Activated CD8-positive, alpha-beta T cell treated with anti-CD3 and anti-CD28 coated beads for 36 hours (primary cell): ENCODE measurements around the gene FBP2. TPM values are rescaled to one million over a fixed set of nuclear protein-coding genes. Genes with fewer than 3 reads are reported as not detected.
A peak's percentile ranks its signal among the peaks of the same experiment; 100 is the strongest.

Source experiments
- ATAC-seq: fragments of 200-7000 bp; cut with Tn5 transposase; one replicate; pipeline ENCODE4 v1.10.0; 2021; ENCODE audit warnings: mild to moderate bottlenecking, moderate library complexity
- CTCF ChIA-PET: fragments of 350-600 bp; sonication (Branson Sonifier 250); formaldehyde crosslinking; loops from one replicate; lab custom pipeline; 2021; ENCODE audit warnings: antibody characterized with exemption; lab: Charles Lee
- POLR2A ChIA-PET: fragments of 350-600 bp; sonication (Branson Sonifier 250); formaldehyde crosslinking; loops from one replicate; lab custom pipeline; 2021; ENCODE audit warnings: antibody characterized with exemption; lab: Charles Lee
- DNase-seq: peaks from one replicate; pipeline ENCODE4 v3.0.0-alpha.2; 2020
- H3K27ac Mint-ChIP-seq: one replicate; pipeline ENCODE4 v1.8.0; 2021; ENCODE audit warnings: mild to moderate bottlenecking, mixed read lengths
- H3K27me3 Mint-ChIP-seq: one replicate; pipeline ENCODE4 v1.8.0; 2021; ENCODE audit warnings: mixed read lengths
- H3K36me3 Mint-ChIP-seq: one replicate; pipeline ENCODE4 v1.8.0; 2021; ENCODE audit warnings: low read depth, mixed read lengths
- H3K4me1 Mint-ChIP-seq: one replicate; pipeline ENCODE4 v1.8.0; 2021; ENCODE audit warnings: low read depth, mixed read lengths
- H3K4me3 Mint-ChIP-seq: one replicate; pipeline ENCODE4 v1.8.0; 2021; ENCODE audit warnings: mild to moderate bottlenecking, moderate library complexity, mixed read lengths
- H3K9me3 Mint-ChIP-seq: one replicate; pipeline ENCODE4 v1.8.0; 2021; ENCODE audit warnings: mixed read lengths
- intact Hi-C: fragments of 100-400 bp; cut with micrococcal nuclease; formaldehyde crosslinking; loops from one replicate; pipeline ENCODE4 v1.10.0; 2022
- total RNA-seq, 2 experiments: library from RNA; stranded (reverse); gene quantifications; one replicate each; pipeline ENCODE4 v1.2.3, GENCODE V29; 2021
- TF ChIP-seq, protein P1 (sequence below): fragments of 200-600 bp; IDR thresholded peaks from one replicate; pipeline ENCODE4 v1.8.0; 2022; ENCODE audit warnings: antibody characterized with exemption, mild to moderate bottlenecking

The FBP2 gene
- total RNA-seq, 2 experiments from 2014 or later: not detected

GRCh38 chr9:94588681-94589080 is 4.9 kb downstream of the FBP2 start:
- TF ChIP-seq, protein P1, sequence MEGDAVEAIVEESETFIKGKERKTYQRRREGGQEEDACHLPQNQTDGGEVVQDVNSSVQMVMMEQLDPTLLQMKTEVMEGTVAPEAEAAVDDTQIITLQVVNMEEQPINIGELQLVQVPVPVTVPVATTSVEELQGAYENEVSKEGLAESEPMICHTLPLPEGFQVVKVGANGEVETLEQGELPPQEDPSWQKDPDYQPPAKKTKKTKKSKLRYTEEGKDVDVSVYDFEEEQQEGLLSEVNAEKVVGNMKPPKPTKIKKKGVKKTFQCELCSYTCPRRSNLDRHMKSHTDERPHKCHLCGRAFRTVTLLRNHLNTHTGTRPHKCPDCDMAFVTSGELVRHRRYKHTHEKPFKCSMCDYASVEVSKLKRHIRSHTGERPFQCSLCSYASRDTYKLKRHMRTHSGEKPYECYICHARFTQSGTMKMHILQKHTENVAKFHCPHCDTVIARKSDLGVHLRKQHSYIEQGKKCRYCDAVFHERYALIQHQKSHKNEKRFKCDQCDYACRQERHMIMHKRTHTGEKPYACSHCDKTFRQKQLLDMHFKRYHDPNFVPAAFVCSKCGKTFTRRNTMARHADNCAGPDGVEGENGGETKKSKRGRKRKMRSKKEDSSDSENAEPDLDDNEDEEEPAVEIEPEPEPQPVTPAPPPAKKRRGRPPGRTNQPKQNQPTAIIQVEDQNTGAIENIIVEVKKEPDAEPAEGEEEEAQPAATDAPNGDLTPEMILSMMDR: no peak
- CTCF ChIA-PET: no interaction called here
- Mint-ChIP-seq H3K36me3 (no peaks in the 10 kb centered on the region), H3K4me1 (peaks cover 22% of the 10 kb centered on the region), H3K9me3 (no peaks in the 10 kb centered on the region), H3K27ac (no peak overlapping the region), H3K27me3 (peaks cover 11% of the 10 kb centered on the region), H3K4me3 (no peak overlapping the region)
- POLR2A ChIA-PET: no interaction called here
- intact Hi-C loops: no loop called here
- DNase-seq (no peak), ATAC-seq (no peak)

DNA sequence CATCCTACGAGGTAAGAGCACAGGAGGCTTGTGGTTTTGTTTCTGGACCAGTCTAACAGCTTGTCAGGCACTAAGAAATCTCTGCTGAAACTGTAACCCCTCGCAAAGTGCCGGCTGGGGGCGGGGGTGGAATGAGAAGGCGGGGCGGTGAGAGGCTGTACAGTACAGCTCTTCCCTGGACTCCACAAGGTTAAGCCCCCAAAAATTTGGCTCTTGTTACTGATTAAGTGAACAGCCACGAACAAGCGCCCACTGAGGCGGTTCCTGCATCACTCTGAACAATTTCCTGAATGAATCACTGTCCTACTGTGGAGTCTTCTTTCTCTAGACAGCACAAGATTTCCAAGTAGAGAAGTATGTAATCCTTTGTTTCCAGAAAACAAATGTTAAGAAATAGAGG is 6.8 kb downstream of the FBP2 start:
- Mint-ChIP-seq H3K36me3 (no peaks in the 10 kb centered on the region), H3K4me3 (no peak overlapping the region), H3K27me3 (peaks cover 9% of the 10 kb centered on the region), H3K4me1 (peaks cover 22% of the 10 kb centered on the region), H3K27ac (no peak overlapping the region), H3K9me3 (no peaks in the 10 kb centered on the region)
- DNase-seq (peak; percentile 9), ATAC-seq (peak; percentile 12)
- intact Hi-C loops: no loop called here
- ChIA-PET POLR2A (interaction anchor here (0.8 to 0.9 kb wide), 2 partner anchors 23 to 58 kb away, joined by 3 read pairs; no protein-coding TSS in a partner anchor), CTCF (no interaction called here)
- TF ChIP-seq, protein P1: no peak

- no peaks in the 10 kb centered on the region for H3K36me3 Mint-ChIP-seq
- H3K9me3 Mint-ChIP-seq: no peaks in the 10 kb centered on the region
- POLR2A ChIA-PET: interaction anchor here (0.8 to 0.9 kb wide), 2 partner anchors 24 to 59 kb away, joined by 3 read pairs; no protein-coding TSS in a partner anchor
- ATAC-seq (peak; percentile 48), DNase-seq (no peak)
- CTCF ChIA-PET: interaction anchor here (0.9 to 1.1 kb wide), 3 partner anchors 11 to 95 kb away, joined by 3 read pairs; partner anchors contain the start of gene PCAT7
- intact Hi-C loops: no loop called here
- H3K4me3 Mint-ChIP-seq: no peak overlapping the region
- TF ChIP-seq, protein P1: no peak
- peaks cover 22% of the 10 kb centered on the region for H3K4me1 Mint-ChIP-seq
- H3K27ac Mint-ChIP-seq: no peak overlapping the region
- peaks cover 9% of the 10 kb centered on the region for H3K27me3 Mint-ChIP-seq
Observed at GRCh38 chr9:94586316-94586715, 7.3 kb downstream of the FBP2 start.

DNA sequence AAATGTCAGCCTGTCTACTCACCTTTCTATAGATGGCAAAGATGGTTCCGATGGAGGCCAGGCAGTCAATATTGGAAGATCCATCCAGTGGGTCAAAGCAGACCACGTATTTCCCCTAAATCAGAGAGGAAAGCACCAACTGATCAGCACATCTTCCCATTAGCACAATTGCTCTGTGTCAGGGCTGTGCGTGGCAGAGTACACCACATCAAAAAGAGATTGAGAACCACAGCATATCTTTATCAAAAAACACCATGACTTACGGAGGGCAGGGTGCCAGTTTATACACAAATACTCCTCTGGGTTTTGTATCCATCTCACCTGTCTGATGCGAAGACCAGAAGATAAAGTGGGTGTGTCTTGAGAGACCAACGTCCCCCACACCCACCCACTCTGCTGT is 9.1 kb downstream of the FBP2 start:
- intact Hi-C loops: no loop called here
- Mint-ChIP-seq H3K9me3 (no peaks in the 10 kb centered on the region), H3K4me1 (peaks cover 22% of the 10 kb centered on the region), H3K27ac (no peak overlapping the region), H3K4me3 (no peak overlapping the region), H3K36me3 (no peaks in the 10 kb centered on the region), H3K27me3 (peaks cover 9% of the 10 kb centered on the region)
- TF ChIP-seq, protein P1: no peak
- ATAC-seq (peak; percentile 69), DNase-seq (peak; percentile 39)
- POLR2A ChIA-PET: no interaction called here
- CTCF ChIA-PET: no interaction called here

DNA sequence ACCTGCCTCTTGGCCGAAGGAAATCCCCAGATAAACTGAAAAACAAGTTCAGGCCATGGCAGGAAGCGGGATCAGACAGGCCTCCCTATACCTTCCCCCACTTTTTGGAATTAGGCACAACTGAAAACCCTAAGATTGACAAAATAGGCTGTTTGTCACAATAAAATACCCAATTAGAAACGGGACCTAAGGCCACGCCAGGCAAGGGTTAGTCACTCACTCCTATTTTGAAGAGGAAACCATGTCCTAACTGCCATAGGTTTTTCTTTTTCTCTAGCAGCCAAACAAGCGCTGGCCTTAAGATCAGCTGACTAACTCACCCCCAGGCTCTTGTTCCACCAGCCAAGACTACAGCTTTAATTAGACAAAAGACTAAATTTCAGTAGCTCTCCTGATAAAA is 11.9 kb downstream of the FBP2 start:
- CTCF ChIA-PET: interaction anchor here (0.6 to 1.2 kb wide), 2 partner anchors 22 to 1238 kb away, joined by 3 to 4 read pairs; no protein-coding TSS in a partner anchor
- intact Hi-C loops: no loop called here
- no peak overlapping the region for H3K4me3 Mint-ChIP-seq
- H3K36me3 Mint-ChIP-seq: no peaks in the 10 kb centered on the region
- TF ChIP-seq, protein P1: no peak
- peaks cover 20% of the 10 kb centered on the region for H3K4me1 Mint-ChIP-seq
- H3K9me3 Mint-ChIP-seq: no peaks in the 10 kb centered on the region
- H3K27ac Mint-ChIP-seq: no peak overlapping the region
- no peak for DNase-seq
- ATAC-seq: no peak
- POLR2A ChIA-PET: no interaction called here
- H3K27me3 Mint-ChIP-seq: peaks cover 2% of the 10 kb centered on the region
